Activated CD4-positive, alpha-beta T cell treated with anti-CD3 and anti-CD28 coated beads for 4 hours (primary cell): ENCODE data around the gene ENO4.

Source experiments
- DNase-seq, 2 donors: peaks; one replicate each; pipeline ENCODE4 v3.0.0-alpha.2; 2020

Gene ENO4

GRCh38 chr10:116870949-116871348 lies 21.6 kb downstream of the ENO4 start:
- DNase-seq: no peak

- no peak for DNase-seq
These were observed 23.8 kb downstream of the ENO4 start for GRCh38 chr10:116873134-116873533.

DNA sequence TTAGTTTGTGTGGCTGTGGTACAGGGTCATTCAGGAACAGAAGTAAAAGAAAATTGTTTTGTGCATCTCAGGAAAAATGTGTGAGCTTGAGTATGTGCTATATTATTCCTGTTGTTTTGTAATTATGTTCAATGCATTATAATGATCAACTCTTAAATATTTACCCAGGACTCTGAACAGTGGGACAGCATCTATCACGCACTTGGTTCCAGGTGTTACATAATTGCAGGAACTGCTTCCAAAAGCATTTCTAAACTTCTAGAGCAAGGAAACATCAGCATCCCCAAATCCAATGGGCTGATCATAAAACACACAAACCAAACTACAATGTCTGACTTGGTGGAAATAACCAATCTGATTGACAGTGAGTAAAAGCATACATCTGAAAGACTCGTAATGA lies 26.6 kb downstream of the ENO4 start:
- DNase-seq: no peak

- no peak for DNase-seq
These were observed 28.1 kb downstream of the ENO4 start for GRCh38 chr10:116877391-116877790.

GRCh38 chr10:116878123-116878522 lies 28.8 kb downstream of the ENO4 start:
- no peak for DNase-seq

- no peak for DNase-seq
These were observed 30.5 kb downstream of the ENO4 start for GRCh38 chr10:116879817-116880216.

GRCh38 chr10:116880716-116881482 lies 31.6 kb downstream of the ENO4 start:
- no peak for DNase-seq

- no peak for DNase-seq
These were observed 33.3 kb downstream of the ENO4 start for GRCh38 chr10:116882639-116883038.

- no peak for DNase-seq
These were observed 37.5 kb downstream of the ENO4 start for GRCh38 chr10:116886772-116887171.

- no peak for DNase-seq
These were observed 39.2 kb downstream of the ENO4 start for GRCh38 chr10:116888380-116889055.

DNA sequence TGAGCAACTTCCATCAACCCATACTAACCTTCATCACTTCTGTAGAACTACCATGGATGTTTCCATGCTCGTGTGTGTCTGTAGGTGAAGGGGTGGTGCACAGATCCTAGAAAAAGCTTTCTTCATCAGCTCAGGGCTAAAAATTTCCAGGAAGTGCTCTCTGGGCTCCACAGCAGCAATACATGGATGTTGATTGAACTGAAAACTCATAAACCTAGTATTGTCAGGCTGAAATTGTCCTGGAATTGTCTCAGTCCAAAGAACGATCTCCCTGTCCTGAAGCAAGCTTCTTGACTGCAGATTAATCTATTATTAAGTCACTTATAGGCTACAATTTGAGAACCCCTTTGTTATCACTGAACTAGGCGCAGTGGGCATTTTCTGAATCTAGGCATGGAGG lies 39.8 kb downstream of the ENO4 start:
- no peak for DNase-seq

DNA sequence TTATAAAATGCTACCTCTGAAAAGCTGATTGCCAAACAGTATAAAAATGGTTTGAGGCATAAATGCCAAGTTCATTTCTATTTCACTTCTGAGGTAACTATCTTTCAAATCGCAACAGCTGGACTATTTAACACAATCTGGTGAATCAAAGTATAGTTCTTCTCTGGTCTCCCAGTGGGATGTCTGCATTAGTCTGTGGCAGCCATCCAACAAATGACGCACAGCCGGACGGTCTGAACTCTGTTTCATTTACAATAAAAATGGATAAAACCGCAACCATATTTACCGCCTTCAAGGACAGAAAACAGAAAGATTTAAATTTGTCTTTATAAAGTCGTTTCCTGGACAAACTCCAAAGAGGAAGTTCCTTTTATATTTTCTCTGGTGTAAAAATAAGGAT lies 41.9 kb downstream of the ENO4 start:
- no peak for DNase-seq

- DNase-seq: no peak
These were observed 43.8 kb downstream of the ENO4 start for GRCh38 chr10:116892907-116893685.

DNA sequence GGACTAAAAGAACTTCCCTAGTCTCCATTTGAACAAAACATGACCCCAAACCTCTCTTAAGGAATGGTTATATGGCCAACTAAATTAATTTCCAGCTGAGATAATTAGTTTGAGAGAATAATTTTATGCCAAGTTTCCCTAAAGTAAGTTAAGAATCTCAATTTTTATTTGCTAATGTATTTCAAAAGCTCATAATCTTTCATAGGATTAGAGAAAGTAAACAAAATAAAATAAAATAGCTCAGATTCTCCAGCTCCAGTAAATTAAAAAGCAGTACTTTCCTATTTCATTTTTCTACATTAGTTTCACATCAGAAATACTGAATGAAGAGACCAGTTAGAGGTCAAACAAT lies 44.4 kb downstream of the ENO4 start:
- no peak for DNase-seq

DNA sequence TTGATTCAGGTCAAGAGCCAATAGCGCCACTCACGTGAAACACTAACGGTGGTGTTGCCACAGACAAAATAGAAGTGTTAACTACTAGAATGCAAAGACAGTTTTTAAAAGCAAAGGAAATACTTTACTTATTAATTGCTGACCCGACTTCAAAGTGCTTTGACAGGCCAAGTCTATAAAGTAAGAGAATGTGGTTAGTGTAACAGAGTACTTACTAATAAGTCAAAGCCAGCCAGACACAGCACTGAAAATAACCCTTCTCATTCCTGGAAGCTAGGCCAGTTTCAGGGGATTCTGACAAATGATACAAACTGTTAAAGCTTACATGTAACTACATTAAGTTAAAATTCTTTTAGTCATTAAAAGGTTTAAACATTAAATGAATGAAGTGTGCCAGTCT lies 50.3 kb downstream of the ENO4 start:
- no peak for DNase-seq

DNA sequence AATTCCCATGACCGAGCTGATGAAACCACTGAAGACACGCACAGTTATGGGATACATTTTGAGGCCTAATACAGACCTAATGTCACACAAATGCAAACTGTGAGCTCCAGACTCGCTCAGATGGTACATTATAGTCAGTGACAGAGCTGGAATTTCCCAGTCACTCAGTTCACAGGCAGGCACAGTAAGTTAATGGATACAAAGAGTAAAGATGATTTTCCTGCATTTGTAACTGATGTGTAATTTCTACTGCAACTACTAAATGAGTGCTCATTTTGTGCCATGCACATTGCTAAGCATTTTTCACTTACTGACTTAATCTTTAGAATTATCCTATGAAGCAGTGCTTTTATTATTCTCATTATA lies 56.5 kb downstream of the ENO4 start:
- DNase-seq: no peak

DNA sequence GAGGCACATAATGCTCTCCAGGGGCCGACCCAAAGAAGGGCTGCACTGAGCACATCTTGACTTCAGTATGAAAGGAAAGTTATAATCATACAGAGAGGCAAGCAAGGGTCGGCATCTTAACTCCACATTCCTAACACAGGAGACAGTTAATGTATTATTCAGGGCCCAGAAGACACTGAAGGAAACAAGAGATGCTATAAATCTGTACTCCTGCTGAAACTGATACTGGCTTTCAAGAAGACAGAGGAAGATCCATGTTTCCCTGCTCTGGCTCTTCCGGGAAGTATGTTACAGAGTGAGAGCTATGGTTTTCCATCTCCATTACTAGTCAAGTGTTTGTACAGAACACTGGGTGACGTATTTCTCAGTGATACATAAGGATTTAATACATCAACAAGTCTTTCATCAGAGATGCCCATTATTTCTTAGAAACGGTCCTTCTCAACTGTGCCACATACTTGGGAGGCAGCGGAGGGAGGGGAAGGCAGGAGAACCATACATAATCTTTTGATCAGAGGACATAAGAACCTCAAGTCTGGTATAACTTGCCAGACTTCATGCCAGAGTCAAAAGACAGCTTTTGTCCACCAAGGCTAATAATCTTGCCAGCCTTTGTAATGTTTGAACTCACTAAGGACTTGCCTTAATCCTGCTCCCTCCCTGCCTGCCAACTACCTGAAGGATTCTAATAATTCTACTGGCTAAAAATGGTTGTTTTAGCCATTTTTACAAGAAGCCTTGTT lies 58.1 kb downstream of the ENO4 start:
- no peak for DNase-seq

- no peak for DNase-seq
These were observed 60.0 kb downstream of the ENO4 start for GRCh38 chr10:116909307-116909706.

GRCh38 chr10:116910910-116911309 lies 61.6 kb downstream of the ENO4 start:
- no peak for DNase-seq

GRCh38 chr10:116912162-116912561 lies 62.9 kb downstream of the ENO4 start:
- no peak for DNase-seq

- no peak for DNase-seq
These were observed 64.4 kb downstream of the ENO4 start for GRCh38 chr10:116913695-116914094.

DNA sequence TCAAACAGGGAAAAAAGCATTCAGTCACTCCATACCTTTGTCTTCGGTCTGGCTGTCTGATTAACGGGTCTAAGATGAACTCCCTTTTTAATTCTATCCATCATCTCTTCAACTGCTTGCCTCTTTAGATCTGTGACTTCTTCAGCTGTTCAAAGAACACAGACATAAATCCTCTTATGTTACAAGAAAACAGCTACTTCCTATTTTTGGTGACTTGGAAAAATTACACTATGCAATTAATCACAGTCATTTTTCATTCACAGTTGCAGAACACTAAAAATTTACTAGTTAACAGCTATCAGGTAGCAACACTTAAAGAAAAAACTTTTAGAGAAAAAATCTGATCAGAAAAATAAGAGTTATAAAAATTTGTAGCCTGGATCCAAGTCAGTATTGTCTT lies 66.0 kb downstream of the ENO4 start:
- DNase-seq: no peak

- DNase-seq: no peak
These were observed 68.2 kb downstream of the ENO4 start for GRCh38 chr10:116917481-116917880.
